LNCAP (cell line): Measurements from ENCODE around the gene FRK.

ENCODE experiments used
- CTCF ChIP-seq: fragments of 450-650 bp; IDR thresholded peaks from 2 replicates; pipeline ENCODE4 v1.5.1; 2017; ENCODE audit warnings: mild to moderate bottlenecking

FRK gene

GRCh38 chr6:116057766-116058165, 2.9 kb downstream of the FRK start:
- TF ChIP-seq CTCF = no peak

- no peak for TF ChIP-seq CTCF
Observed at GRCh38 chr6:116055513-116055912, 5.2 kb downstream of the FRK start.

GRCh38 chr6:116051244-116051643, 9.4 kb downstream of the FRK start:
- TF ChIP-seq CTCF = no peak

- no peak for TF ChIP-seq CTCF
Observed at GRCh38 chr6:116050737-116051136, 10.0 kb downstream of the FRK start.

- no peak for TF ChIP-seq CTCF
Observed at GRCh38 chr6:116049321-116049720, 11.4 kb downstream of the FRK start.

GRCh38 chr6:116047173-116047933, 13.3 kb downstream of the FRK start:
- no peak for TF ChIP-seq CTCF

GRCh38 chr6:116046737-116047136, 14.0 kb downstream of the FRK start:
- TF ChIP-seq CTCF = no peak

- TF ChIP-seq CTCF = no peak
Observed at GRCh38 chr6:116041934-116042333, 18.8 kb downstream of the FRK start.
